AG09309 (cell line): ENCODE data around the gene CAMTA2.

Source experiments
- DNase-seq: peaks from one replicate; pipeline ENCODE4 v3.0.0-alpha.2; 2010; ENCODE audit warnings: low read depth
- H3K4me3 ChIP-seq: 2 replicates; pipeline ENCODE4 v1.5.1; 2011; ENCODE audit warnings: mild to moderate bottlenecking, low read depth, low read length, moderate library complexity; ENCODE audit not compliant: control insufficient read depth
- CTCF ChIP-seq: IDR thresholded peaks from 2 replicates; pipeline ENCODE4 v1.5.1; 2011; ENCODE audit warnings: mild to moderate bottlenecking, low read depth, low read length, inconsistent platforms; ENCODE audit not compliant: insufficient read depth, control insufficient read depth; ENCODE audit errors: missing control alignments

The CAMTA2 gene

GRCh38 chr17:4969047-4969550, 18.4 kb downstream of the CAMTA2 start:
- peak overlapping the region; percentile 87 for H3K4me3 ChIP-seq

GRCh38 chr17:4968486-4969046, 18.9 kb downstream of the CAMTA2 start:
- DNase-seq = no peak
- peak overlapping the region; percentile 87 for H3K4me3 ChIP-seq

More at GRCh38 chr17:4969047-4969550, 18.4 kb downstream of the CAMTA2 start:
- no peak for TF ChIP-seq CTCF
- peak; percentile 93 for DNase-seq

GRCh38 chr17:4967539-4968485, 19.7 kb downstream of the CAMTA2 start, which contains the start of gene SPAG7:
TSS of gene SPAG7 (minus strand) at chr17:4967817. CDS start at chr17:4967804, 13 bp downstream.
- no peak for TF ChIP-seq CTCF
- peak; percentile 94 for DNase-seq
- peak within 1 kb of the TSS; percentile 87 for H3K4me3 ChIP-seq

More at GRCh38 chr17:4968486-4969046, 18.9 kb downstream of the CAMTA2 start:
- TF ChIP-seq CTCF = peak; percentile 1

- peak; percentile 98 for DNase-seq
- H3K4me3 ChIP-seq = peak overlapping the region; percentile 87
- no peak for TF ChIP-seq CTCF
Measured at GRCh38 chr17:4966844-4967538, 20.5 kb downstream of the CAMTA2 start.

GRCh38 chr17:4965311-4965986, 22.0 kb downstream of the CAMTA2 start:
- no peak for TF ChIP-seq CTCF
- no peak overlapping the region for H3K4me3 ChIP-seq
- DNase-seq = no peak
